NCI-H345 treated with DMSO at 0.1 percent for 48 hours (cell line): ENCODE results near the gene UBE2E2.
"Not testable (repeated sequence)": the region's sequence is repeated elsewhere in the genome, so short reads cannot be mapped to it uniquely, and the experiment has no call there.

Source experiments
- DNase-seq: peaks from one replicate; lab custom pipeline; 2025; ENCODE audit not compliant: unreplicated experiment; lab: John Stamatoyannopoulos, UW

UBE2E2 gene

DNA sequence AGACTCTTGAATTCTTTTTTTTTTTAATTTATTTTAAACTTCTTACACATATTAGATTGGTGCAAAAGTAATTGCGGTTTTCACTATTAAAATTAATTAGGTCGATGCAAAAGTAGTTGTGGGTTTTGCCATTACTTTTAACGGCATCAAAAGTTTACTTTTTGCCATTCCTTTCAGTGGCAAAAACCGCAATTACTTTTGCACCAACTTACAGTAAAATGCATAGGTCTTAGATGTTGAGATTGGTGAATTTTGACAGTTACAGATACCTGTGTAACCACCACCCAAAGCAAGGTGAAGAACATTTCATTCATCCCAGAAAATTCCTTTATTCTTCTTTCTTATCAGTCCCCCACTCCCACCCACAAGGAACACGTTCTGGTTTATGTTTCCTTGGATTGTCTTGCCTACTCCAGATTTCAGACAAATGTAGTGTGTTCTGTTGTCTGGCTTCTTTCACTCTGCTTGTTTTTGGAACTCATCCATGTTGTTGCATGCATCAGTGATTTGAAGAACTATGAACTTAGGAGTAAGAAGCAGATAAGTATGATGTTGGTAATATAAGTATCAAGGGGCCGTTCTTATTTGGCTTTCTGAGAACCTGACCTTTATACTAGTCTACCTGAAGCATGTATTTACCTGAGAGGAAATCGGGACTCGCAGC is 404.2 kb downstream of the UBE2E2 start:
- DNase-seq: no peak

DNA sequence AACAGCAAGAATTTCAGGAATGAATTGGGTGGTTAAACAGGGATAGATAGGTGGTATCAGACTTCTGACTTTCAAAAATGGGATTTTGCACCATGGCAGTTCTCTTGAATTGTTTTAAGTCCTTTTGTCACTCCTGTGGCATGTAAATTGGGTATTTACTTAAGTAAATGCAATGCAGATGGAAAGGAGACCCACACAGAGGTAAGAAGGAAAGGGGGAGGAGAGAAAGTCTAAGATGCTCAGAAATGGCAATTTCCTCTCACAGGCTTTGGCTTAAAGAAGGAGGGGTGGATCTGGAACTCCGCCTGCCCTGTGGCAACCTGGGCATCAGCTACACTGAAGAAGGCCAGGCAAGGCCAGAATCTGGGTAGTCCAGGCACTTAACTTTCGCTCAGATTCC is 405.5 kb downstream of the UBE2E2 start:
- no peak for DNase-seq

DNA sequence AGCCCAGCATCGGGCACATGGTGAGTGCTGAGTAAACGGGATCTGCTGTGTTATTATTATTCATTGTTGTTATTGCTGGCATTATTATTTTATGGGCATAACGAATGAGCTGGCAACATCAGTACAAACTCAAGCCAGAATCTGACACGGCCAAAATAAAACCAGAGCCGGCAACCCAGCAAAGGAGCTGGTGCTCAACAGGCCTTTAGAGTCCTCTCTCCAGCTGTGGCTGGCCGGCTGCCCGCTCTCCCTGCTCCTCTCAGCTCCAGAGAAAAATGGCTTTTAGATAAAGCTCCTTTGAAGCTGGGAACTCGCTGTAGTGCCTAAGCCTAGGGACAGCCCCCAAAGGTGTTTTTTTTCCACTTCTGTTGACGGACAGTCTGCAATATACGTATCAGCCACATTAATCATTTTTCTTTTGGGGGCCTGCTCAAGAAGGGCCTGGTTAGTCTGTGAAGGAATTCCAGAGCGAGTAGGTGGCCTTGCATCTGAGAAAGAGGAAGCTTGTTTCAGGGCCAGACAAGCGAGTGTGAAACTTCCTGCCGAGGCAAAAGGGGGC is 408.7 kb downstream of the UBE2E2 start:
- DNase-seq: no peak

DNA sequence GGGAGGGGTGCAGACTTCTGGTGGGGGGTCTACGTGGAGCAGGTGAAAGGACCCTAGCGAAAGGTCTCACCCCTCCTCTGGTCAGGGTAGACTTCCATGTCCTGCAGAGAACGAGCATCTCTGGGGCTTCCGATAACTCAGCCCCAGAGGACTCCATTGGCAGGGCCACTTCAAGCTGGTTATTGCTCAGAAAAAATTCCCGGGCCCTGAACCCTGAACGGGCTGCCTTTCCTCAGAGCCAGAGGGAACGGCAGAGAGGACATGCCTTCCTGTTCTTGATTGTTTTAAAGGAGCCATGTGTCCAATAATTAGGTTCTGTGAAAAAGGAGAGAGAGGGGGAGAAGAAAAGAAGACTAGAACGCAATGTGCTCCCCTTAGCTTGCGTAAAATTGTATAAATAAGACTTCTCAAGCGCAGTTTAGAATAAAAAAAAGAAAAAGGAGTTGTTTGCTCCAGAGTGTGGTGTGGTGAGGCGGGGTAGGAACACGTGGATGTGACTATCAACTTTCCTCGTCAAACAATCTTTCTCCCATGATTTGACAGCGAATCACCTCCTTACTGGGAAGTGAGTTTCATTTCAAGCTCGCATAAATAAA is 409.3 kb downstream of the UBE2E2 start:
- DNase-seq: no peak

GRCh38 chr3:23615068-23615467 is 411.9 kb downstream of the UBE2E2 start:
- no peak for DNase-seq

DNA sequence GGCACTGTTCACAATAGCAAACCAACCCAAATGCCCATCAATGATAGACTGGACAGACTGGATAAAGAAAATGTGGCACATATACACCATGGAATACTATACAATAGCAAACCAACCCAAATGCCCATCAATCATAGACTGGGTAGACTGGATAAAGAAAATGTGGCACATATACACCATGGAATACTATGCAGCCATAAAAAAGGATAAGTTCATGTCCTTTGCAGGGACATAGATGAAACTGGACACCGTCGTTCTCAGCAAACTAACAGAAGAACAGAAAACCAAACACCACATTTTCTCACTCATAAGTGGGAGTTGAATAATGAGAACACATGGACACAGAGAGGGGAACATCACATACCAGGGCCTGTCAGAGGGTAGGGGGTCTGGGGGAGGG is 415.3 kb downstream of the UBE2E2 start:
- DNase-seq: not testable (repeated sequence)

DNA sequence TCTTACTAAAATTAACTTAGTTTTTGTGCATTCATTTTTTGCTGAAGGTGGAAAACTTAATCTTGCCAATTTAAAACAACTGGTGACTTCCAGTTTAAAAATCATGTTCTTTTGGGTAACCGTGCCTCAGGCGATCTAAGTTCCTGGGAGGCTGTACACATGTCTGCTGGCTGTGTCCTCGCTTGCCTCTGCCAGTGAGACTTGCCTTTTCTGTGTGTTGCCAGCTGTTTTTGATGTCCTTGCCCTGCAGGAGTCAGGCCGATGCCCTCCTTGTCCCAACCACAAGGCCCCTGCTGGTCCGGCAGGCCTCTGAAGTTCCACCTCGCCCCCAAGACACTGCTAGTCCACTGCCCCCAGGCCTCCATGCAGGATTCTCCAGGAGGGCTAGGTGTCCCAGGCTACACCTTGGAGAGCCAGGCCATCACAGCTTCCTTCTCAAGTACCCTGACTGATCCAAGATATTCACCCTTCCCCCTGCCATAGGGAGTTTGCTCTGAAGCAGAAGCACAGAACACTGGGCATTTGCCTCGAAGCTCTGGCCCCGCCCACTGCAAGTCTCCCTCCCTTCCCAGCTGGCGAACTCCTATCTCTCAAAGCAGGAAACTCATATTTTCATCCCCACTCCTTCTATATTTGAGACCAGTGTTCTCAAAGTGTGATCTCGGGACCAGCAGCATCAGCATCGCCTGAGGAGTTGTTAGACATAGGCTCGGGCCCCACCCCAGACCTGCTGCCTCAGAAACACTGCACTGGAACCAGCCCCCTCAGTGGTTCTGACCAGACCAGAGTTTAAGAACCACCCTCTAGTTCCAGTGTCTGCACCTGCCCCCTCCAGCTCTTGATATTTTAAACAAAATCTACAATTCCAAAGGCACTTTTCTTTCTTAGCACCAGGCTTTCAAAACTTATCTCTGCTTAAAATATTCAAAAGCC is 416.8 kb downstream of the UBE2E2 start:
- DNase-seq: no peak

DNA sequence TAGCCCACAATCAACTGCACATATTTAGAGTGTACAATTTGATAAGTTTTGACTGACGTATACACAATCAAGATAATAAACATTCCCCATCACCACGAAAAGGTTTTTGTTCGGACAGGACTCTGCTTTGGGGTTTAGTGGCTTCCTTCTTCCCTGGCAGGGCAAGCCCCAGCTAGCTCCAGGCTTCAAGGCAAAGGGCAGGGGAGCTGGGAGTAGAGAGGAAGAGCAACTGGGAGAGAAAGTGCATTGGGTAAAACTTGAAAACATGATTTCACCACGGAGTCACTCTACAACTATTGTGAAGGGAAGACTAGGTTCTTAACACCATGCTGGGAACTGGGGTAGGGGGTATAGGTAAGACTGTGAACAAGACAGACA is 417.5 kb downstream of the UBE2E2 start:
- DNase-seq: no peak

DNA sequence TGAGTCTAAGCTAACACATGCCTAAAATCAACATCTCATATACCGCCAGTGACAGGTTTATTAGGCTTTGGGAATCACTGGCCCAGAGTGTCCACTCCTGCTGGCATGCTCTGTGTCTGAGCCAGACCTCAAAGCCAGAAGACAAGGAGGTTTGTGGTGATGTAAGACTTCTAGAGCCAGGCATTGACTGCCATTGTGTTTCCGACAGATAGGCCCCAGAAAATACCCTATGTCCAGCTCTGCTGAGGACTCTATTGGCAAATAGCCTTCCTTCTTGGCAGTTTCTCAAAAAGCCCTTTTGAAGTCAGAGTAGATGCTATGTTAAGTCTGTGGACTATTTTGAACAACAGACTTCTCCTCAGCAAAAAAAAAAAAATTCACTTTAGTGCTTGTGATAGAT is 420.7 kb downstream of the UBE2E2 start:
- no peak for DNase-seq

DNA sequence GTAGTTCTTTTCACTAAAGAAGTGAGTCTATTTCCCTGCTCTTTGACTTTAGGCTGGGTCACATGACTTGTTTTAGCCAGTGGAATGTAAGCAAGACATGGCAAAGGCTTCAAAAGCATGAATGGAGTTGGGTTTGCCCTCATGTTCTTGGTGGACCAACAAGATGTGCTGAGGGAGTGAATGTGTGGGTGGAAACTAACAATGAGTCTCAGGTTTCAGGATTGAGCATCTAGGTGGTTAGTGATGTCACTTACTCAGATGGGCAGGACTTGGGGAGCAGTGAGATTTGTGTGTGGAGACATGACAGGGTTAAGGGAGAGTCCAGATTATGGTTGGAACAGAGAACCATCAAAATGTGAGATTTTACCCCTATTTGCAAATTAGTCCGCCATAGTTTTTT is 421.2 kb downstream of the UBE2E2 start:
- DNase-seq: no peak

- no peak for DNase-seq
Observed at GRCh38 chr3:23626442-23626841, 423.3 kb downstream of the UBE2E2 start.

DNA sequence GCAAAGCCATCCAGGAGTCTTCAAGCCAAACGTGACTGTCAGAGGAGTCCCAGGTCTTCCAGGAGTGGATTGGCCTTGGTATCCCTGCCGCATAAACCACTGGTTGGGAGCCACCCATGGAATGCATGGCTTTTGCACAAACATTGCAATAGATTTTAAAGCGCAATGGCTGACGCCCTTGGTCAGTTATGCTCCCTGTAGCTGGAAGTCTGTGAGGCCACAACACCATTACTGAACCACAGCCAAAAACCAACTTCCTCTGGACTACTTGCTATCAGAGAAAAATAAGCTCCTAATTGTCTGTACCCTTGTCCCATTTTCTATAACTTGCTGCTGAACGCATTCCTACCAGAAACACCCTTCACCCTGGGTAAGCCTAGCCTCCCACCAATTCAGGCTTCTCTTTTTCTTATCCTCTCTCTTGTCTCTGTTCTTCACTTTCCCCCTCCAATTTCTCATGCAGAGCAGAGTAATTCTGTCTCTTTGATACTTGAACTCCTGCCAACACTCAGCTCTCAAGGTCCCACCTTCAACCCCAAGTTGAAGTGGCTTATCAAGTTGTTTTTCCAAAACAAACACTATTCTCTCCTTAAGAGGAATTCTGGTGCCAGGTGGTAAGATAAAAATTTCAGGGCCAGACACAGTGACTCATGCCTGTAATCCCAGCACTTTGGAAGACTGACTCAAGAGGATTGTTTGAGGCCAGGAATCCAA is 426.2 kb downstream of the UBE2E2 start:
- peak; percentile 0 for DNase-seq

- DNase-seq: no peak
Observed at GRCh38 chr3:23633261-23633960, 430.3 kb downstream of the UBE2E2 start.

- no peak for DNase-seq
Observed at GRCh38 chr3:23637339-23637738, 434.2 kb downstream of the UBE2E2 start.

- no peak for DNase-seq
Observed at GRCh38 chr3:23640471-23641146, 437.5 kb downstream of the UBE2E2 start.
